HG03558 (cell line): ENCODE results near the gene UGT1A5.

Experiments
- ATAC-seq: cut with Tn5 transposase; IDR thresholded peaks from one replicate; pipeline ENCODE4 v1.9.1; 2021; ENCODE audit warnings: moderate number of reproducible peaks; ENCODE audit not compliant: unreplicated experiment; ENCODE audit errors: extremely low read depth

UGT1A5 gene

DNA sequence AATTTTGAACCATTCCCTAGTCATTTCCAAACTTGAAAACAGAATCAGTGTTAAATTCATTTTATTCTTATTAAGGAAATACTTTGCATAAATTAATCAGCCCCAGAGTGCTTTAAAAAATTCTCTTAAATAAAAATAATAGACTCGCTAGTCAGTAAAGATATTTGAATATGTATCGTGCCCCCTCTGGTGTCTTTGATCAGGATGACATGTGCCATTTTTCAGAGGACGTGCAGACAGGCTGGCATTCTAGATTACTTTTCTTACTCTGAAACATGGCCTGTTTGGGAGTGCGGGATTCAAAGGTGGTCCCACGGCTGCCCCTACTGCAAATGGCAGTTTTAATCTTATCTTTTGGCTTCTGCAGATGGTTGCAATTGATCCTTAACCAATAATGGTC lies 59.9 kb downstream of the UGT1A5 start:
- no peak for ATAC-seq

DNA sequence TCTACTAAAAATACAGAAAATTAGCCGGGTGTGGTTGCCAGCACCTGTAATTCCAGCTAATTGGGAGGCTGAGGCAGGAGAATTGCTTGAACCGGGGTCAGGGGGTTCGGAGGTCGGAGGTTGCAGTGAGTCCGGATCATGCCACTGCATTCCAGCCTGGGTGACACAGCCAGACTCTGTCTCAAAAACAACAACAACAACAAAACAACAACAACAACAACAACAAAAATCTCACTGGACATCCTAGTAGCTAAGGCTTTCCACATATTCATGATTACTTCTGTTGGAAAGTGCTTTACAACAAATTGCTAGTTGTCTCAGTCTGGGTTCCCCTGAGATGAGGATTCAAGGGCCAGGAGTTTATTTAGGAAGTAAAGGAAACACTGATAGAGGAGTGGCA lies 61.1 kb downstream of the UGT1A5 start:
- ATAC-seq = no peak

DNA sequence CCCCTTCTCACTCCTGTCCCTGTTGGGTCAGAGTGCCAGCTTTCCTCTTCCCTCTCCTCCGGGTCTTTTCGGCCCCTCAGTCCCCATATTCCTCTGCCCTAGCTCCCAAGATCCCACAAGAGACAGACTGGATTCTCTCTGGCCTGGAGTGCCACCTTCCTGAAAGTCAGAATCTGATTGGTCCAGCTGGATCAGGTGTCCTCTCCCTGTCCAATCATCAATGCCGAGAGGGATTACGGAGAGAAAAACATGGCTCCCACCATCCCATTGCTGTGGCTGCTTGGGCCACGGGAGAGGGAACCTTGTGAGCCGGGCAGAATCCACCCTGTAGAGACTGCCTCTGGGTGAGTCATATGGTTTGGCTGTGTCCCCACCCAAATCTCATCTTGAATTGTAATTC lies 62.7 kb downstream of the UGT1A5 start:
- no peak for ATAC-seq

DNA sequence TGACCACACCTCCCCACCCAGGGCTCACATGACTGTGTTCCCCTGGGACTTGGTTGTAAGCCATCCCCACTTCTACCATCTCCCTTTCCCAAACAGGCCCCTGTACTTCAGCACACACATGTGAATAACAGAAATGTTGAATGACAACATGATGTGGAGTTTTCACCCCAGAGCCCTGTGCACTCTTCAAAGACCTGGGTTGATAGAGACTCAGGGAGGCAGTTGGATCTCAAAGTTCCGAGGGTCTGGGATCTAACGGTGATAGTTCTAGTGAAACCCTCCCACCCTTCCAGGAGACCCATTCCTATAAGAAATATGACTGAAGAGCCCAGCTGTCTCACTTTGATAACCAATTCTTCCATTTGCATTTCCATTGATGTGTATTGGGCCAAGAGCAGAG lies 65.3 kb downstream of the UGT1A5 start, which contains the start of gene MROH2A:
Gene MROH2A (plus strand): TSS at position 301 of the 400 bp plus-strand sequence. CDS start 1,029 bp downstream, outside the sequence.
- no peak for ATAC-seq

DNA sequence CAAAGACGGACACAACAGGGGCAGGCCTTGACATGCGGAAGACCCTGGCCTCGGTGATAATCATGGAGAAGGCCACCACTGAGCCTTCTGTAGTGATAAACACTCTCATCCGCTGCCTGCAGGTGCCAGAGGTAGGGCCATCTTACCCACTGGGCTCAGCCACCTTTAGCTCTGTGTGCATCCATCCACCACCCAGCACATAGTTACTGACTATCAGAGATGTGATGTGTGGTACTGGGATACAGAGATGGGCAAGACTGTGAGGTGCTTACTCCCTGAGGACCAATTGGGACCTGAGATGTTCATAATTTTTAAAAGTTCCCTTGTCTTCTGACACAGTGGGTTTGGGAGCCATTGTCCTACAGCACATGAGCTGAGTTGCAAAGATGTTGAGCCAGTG lies 67.0 kb downstream of the UGT1A5 start:
- no peak for ATAC-seq

DNA sequence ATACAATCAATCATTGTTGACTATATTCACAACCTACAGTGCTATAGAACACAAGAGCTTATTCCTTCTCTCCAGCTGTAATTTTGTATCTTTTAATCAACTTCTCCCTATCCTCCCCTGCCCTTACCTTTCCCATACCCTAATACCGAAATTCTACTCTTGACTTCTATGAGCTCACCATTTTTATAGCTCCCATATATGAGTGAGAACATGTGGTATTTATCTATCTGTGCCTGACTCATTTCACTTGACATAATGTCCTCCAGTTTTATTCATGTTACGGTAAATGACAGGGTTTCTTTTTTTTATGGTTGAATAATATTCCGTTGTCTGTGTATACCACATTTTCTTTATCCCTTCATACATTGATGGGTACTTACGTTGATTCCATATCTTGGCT lies 68.1 kb downstream of the UGT1A5 start:
- no peak for ATAC-seq

DNA sequence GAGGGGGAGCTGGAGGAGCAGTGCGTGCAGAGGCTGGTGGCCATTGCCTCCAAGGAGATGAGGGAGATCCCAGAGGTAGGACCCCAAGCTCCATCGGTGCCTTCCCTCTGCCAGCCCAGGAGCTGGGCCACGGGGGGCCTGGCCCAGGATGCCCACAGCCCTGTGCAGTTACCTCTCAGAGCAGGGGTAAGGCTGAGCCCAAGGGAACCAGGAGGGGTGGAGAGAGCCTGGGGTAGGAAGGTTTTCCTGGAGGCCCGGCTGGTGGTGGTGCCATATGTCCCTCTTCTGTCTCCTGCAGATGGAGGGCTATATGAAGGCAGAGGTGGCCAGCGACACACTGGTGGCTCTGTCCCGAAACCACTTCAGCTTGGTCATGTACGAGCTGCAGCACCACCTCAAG lies 76.8 kb downstream of the UGT1A5 start:
- no peak for ATAC-seq

DNA sequence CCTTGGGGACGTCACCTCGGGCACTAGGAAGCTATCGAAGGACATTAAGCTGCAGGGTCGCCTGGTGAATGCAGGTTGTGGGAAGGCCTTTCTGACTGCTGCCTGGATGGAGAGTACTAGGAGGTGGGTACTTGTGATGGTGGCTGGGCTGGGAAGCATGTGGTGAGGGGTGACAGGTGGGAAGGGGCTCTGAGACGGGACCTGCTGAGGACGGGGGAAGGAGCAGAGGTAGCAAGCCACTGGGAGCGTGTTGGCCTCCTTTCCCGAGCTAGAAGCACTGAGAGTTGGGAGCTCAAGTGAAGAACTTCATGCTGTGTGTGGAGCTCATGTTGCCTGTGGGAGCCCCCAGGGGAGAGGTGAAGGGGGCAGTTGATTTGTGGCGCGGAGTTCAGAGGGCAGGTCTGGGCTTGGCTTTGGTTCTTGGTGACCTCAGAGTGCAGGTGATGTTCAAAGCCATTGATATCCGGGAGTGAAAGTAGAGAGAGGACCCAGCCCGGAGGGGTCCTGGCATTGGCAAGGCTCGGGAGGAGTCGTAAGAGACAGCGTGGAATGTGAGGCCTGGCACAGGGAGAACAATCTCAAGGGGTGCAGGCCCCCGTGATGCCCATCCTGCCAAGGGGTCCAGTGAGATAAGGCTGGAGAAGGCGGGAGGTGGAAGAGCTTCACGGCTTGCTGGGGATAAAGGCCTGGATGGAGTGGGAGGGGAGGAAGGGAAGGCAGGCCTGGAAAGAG lies 78.6 kb downstream of the UGT1A5 start:
- ATAC-seq = no peak

DNA sequence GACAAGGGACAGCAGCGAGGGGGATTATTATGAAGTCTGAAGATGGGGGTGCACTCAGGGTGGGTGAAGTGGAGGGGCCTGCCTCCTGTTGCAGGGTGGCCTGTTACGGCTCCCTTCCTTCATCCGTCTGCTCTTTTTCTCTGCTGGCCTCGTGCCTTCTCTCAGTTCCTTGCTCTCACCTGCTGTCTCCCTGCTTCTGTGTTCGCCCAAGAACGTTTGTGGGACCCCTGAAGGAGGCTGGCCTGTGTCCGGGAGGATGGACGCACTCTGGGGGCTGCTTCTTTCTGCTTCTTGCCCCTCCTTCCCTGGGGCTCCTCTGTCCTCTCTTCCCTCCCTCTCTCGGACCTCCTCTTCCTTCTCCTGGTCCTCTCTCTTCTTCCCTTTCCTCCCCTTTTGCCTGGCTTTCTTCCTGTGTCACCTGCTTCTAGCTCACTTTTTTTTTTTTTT lies 79.2 kb downstream of the UGT1A5 start:
- ATAC-seq = no peak

DNA sequence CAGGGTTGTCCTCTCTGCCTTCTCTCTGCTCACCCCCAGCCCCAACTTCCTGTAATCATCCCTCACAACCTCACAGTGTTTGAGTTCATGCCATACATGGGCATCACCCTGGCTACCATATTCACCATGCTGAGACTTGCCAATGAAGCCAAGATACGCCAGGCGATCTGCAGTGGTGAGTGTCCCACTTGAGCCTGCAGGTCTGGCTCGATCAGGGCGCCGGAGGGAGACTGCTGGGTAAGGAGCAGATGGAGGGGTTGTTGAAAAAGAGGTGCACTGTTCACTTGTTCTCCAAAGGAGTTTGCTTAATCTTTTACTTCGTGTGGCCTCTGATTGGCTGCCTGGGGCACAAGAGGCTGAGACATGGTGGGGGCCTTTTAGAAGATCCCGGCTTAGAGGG lies 80.0 kb downstream of the UGT1A5 start:
- ATAC-seq = no peak

DNA sequence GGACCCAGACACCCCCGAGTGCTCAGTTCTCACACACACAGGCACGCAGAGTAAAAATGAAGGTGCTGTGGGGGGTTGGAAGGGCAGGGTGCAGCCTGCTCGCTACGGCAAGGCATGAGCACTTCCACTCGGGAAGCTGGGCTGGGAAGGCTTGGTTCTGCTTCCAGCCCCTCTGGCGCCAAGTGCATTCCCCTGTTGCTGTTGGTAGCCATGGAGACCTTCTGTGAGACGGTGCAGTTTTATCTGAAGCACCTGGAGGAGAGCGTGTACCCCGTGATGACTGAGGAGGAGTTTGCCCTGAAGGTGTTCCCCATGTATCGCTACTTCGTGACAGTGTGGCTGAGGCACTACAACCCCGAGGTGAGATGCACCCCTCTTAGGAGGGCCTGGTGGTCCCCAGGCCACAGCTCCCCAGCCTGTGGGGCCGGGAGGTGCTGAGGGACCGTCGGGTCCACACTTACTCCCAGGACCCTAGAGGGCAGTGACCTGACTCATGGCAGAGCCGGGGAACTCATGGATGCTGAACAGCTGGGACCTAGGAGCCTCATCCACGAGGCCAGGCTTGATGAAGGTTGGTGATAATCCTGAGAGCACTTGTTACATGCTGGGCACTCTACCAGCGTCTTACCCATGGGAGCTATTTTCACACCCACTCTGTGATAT lies 80.9 kb downstream of the UGT1A5 start:
- ATAC-seq = no peak

DNA sequence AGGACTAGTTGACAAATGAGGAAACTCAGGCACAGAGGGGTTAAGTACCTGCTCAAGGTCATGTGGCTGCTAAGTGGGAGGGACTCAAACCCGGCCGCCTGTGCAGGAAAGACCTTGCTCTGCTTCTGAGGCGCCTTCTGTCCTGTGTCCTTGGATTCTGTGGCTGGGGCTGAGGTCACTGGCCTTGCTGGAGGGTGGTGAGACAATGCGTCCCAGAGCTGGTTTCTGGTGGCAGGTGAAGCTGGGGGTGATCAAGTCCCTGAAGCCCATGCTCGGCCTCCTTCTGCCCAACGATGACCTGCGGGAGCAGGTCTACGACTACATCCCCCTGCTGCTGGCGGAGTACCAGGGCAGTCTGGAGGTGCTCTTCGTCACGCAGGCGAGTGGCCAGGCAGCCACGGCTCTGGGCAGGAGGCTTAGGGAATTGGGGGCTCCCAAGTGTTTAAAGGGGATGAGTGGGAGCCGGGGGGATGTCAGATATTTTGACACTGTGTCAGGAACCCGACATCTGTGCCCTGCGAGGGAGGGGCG lies 81.5 kb downstream of the UGT1A5 start:
- no peak for ATAC-seq

DNA sequence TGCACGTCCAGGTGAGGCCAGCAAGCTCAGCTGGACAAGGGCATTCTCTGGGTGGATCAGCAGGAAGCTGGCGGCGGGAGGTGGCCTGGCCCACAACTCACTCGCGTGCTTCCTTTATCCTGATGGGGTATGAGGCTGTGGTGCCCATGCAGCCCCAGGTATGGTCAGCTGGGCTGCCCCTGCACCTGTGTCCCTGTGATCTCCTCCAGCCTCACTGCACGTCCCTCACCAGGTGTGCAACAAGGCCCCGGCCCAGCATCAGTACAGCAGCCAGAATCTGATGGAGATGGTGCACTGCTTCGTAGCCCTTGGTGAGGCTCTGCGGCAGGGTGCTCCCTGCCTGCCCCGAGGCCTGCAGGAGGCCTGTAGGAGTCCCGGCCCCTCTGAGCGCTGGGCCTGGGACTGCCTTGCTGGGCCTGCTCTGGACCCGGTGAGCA lies 83.0 kb downstream of the UGT1A5 start:
- ATAC-seq = no peak

DNA sequence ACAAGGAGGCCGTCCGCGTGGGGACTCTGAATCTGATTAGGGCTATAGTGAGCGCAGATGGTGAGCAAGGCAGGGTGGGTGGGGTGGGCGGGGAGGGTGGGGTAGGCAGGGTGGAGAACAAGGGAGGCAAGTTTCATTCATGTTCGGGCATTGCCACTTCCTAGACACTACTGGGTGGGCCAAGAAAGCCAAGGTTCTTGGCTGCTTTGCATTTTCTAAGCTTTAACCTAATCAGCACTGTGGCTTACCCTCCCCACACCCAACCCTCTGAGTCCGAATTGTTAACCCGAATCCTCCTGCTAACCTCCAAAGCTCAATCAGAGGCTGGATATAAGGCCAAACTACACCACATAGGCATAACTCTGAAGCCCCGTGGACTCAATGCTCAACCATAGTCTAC lies 83.5 kb downstream of the UGT1A5 start:
- no peak for ATAC-seq

DNA sequence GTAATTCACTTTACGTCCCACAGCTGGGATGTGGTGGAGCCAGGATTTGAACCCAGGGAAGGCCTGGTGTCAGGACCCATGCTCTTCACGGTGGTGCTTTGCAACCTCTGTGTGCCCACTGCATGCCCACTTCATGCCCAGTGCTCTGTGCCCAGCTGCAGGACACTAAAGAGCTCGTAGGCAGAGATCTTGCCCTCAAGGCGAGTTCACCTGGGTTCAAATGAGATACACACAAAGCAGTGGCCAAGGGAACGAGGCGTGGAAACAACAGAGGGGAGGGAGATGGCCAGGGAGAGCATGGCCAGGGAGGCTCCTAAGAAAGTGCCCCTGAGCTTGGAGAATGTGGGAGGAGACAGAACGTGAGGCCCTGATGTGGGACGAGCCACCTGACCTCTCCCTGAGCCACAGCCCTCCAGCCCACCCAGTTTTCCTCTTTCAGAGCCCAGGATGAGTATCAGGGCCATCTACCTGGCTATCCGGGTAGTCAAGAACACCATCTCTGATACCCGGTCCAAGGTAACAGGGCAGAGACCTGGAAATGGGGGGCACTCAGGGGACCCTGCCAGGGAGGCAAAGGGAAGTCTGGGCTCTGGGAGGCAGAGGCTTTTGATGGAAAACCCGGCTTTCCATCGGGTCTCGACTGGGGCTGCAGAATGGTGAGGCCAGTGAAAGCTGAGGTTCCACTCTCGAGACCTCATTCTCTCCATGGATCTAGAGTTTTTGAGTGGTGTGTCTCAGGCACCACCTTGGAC lies 85.8 kb downstream of the UGT1A5 start:
- no peak for ATAC-seq

DNA sequence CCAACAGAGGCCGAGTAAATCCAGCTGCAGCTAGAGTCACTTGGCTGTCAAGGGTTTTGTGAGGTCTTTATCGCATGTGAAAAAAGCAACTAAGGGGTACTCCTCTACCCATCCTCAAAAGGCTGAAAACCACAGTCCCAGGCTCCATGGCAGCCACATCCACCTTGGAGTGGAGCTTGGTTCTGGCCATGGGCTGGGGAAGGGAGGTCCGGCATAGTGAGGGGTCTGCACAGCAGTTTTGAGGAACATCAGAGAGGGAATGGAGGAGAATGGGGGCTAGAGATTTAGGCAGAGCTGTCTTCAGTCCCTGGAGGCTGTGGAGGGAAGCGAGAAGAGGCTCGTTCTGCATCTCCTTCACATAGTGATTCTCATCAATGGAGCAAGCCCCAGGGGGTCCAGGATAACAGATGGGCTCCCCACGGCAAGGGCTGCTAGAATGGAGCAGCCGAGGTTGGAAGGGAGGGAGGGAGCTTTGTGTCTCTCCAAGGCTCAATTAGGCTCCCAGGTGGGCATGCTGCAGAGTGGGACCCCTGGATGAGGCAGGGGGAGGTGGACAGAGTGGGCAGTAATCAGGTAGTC lies 86.5 kb downstream of the UGT1A5 start:
- no peak for ATAC-seq

DNA sequence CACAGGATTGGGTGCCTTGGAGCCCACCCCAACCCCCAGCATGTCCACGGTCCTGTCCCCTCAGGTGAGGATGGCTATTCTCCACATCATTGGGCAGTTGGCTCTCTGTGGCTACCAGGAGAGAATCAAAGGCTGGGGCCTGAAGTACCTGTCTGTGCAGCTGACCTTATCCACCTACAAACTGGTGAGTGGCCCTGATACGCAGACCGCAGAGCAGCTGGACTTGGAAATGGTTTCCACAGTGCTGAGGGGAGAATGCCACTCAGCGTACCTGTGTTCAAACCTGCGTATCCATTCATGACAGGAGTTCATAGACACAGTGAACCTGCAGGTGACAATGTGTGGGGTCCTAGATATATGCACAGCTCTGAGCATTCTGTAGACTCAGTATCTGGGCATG lies 87.0 kb downstream of the UGT1A5 start:
- ATAC-seq = no peak

DNA sequence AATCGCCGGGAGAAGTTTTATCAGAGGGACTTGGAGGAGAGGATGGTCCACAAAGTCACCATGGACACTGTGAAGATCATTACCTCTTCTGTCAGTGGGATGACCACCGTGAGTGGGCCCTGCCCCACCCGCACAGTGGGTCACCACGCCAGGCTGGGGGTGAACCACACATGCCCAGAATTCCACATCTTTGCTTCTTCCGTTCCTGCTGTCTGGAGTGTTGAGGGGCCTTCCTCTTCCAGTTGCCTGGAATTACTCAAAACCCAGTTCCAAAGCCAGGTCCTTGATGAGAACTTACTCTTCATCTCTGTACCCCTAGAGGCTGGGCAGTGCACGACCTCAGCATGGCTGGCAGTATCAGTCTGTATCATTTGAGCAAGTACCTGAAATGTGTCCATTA lies 87.5 kb downstream of the UGT1A5 start:
- ATAC-seq = no peak

DNA sequence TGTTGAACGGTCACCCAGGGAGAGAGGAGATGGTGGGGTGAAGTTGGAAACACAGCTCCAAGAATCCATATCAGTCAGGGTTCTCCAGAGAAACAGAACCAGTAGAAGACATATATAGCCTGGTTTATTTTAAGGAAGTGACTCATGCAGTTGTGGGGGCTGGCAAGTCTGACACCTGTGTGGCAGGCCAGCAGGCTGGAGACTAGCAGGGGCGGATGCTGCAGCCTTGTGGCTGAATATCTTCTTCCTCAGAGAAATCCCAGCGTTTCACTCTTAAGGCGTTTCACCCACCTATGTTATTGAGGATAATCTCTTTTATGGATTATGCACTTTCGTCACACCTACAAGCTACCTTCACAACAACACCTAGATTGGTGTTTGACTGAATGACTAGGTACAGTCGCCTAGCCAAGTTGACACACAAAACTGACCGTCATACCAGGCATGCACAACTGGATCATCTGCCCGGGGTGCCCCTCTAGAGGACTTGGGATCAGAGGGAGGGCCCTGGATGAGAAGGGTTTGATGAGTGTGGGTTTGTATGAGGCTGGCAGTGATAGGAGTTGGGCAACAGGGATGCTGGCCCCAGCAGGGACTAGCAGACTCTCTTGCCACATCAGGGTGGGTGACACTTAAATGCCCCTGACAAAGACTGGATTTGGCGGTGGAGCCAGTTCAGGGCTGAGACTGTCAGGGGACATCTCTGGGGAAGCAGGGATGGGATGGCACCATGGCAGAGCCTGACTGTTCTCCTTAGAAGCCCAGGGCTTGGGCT lies 88.8 kb downstream of the UGT1A5 start:
- ATAC-seq = no peak
